Measurements from ENCODE around the gene SSX2IP.

Gene SSX2IP

GRCh38 chr1:84598846-84599741 lies 91.2 kb downstream of the SSX2IP start:
- TF ChIP-seq USF1 (IDR thresholded peaks at IDR 0.05), result no peak
- no peak for TF ChIP-seq TCF12 (IDR thresholded peaks at IDR 0.05; ENCODE audit: low read depth)
- no peak for TF ChIP-seq FOXM1 (IDR thresholded peaks at IDR 0.05; ENCODE audit: borderline replicate concordance, low read depth)

GRCh38 chr1:84598418-84598817 lies 91.8 kb downstream of the SSX2IP start:
- no peak for TF ChIP-seq MAX (IDR thresholded peaks at IDR 0.05)
- TF ChIP-seq TAF1 (IDR thresholded peaks at IDR 0.05; ENCODE audit: low read depth), result no peak
- no peak for TF ChIP-seq USF1 (IDR thresholded peaks at IDR 0.05)
- no peak for TF ChIP-seq CREB1 (IDR thresholded peaks at IDR 0.05; ENCODE audit: low read depth)
- no peak for TF ChIP-seq RAD21 (IDR thresholded peaks at IDR 0.05; ENCODE audit: low read depth)
- no peak for TF ChIP-seq REST (IDR thresholded peaks at IDR 0.05; ENCODE audit: low read depth)
- no peak for TF ChIP-seq EP300 (IDR thresholded peaks at IDR 0.05; ENCODE audit: borderline replicate concordance)
- TF ChIP-seq YY1 (IDR thresholded peaks at IDR 0.05; ENCODE audit: low read depth), result no peak
- TF ChIP-seq ZBTB7A (IDR thresholded peaks at IDR 0.05; ENCODE audit: low read depth), result no peak
- no peak for TF ChIP-seq CEBPB (IDR thresholded peaks at IDR 0.05)
- no peak for TF ChIP-seq FOXM1 (IDR thresholded peaks at IDR 0.05; ENCODE audit: borderline replicate concordance, low read depth)
- no peak for TF ChIP-seq EGR1 (IDR thresholded peaks at IDR 0.05)

- TF ChIP-seq NFIC (IDR thresholded peaks at IDR 0.05), result no peak
- TF ChIP-seq YY1 (IDR thresholded peaks at IDR 0.05; ENCODE audit: low read depth), result no peak
These were observed 93.2 kb downstream of the SSX2IP start for GRCh38 chr1:84597011-84597410.

Data from Ishikawa (cell line).